ENCODE measurements around the gene FTO. TPM values are rescaled to one million over a fixed set of nuclear protein-coding genes. Genes with fewer than 3 reads are reported as not detected.

The FTO gene
- polyA plus RNA-seq, 1 donor from 2014 or later = 80.1 TPM

- TF ChIP-seq SMC3 (conservative IDR thresholded peaks at IDR 0.05; ENCODE audit: poor library complexity) = no peak
- no peak for TF ChIP-seq EP300 (conservative IDR thresholded peaks at IDR 0.05; ENCODE audit: poor library complexity, severe bottlenecking)
- TF ChIP-seq EZH2 (IDR thresholded peaks at IDR 0.05; ENCODE audit: borderline replicate concordance, insufficient read depth, low read length, poor library complexity, severe bottlenecking) = no peak
- no peak for TF ChIP-seq CTCF (IDR thresholded peaks at IDR 0.05; ENCODE audit: poor library complexity, severe bottlenecking)
- no peak for TF ChIP-seq MXI1 (conservative IDR thresholded peaks at IDR 0.05; ENCODE audit: poor library complexity, severe bottlenecking)
- TF ChIP-seq REST (IDR thresholded peaks at IDR 0.05; ENCODE audit: borderline replicate concordance) = no peak
- no peak for TF ChIP-seq TAF1 (IDR thresholded peaks at IDR 0.05; ENCODE audit: low read depth)
- TF ChIP-seq RAD21 (conservative IDR thresholded peaks at IDR 0.05) = no peak
- TF ChIP-seq POLR2AphosphoS5 (IDR thresholded peaks at IDR 0.05) = no peak
- Histone ChIP-seq H3K27ac (ENCODE audit: low read length) (no peak overlapping the region), H3K4me3 (ENCODE audit: low read length) (no peak overlapping the region), H3F3A (ENCODE audit: insufficient read depth, low read length, poor library complexity, severe bottlenecking) (no peaks in the 10 kb centered on the region), H2AFZ (ENCODE audit: low read depth, low read length) (no peak overlapping the region), H3K9me2 (ENCODE audit: insufficient read depth, low read length) (no peaks in the 10 kb centered on the region), H3K27me3 (ENCODE audit: insufficient read depth, low read depth, low read length) (no peaks in the 10 kb centered on the region), H3K9ac (ENCODE audit: low read length) (no peak overlapping the region), H3K36me3 (ENCODE audit: insufficient read depth, low read length) (no peaks in the 10 kb centered on the region), H3K4me2 (ENCODE audit: low read length) (no peak overlapping the region), H3K9me3 (ENCODE audit: low read length) (no peaks in the 10 kb centered on the region), H3K79me2 (replicated peaks; ENCODE audit: insufficient read depth, low read length) (no peaks in the 10 kb centered on the region), H4K20me1 (ENCODE audit: insufficient read depth) (no peaks in the 10 kb centered on the region)
These were observed 436.8 kb downstream of the FTO start for GRCh38 chr16:54140788-54141136.

- no peak for TF ChIP-seq POLR2AphosphoS5 (IDR thresholded peaks at IDR 0.05)
- TF ChIP-seq RAD21 (conservative IDR thresholded peaks at IDR 0.05) = no peak
- TF ChIP-seq SMC3 (conservative IDR thresholded peaks at IDR 0.05; ENCODE audit: poor library complexity) = no peak
- no peak for TF ChIP-seq CTCF (IDR thresholded peaks at IDR 0.05; ENCODE audit: poor library complexity, severe bottlenecking)
- TF ChIP-seq TAF1 (IDR thresholded peaks at IDR 0.05; ENCODE audit: low read depth) = no peak
- no peaks in the 10 kb centered on the region for H3K9me2 ChIP-seq (ENCODE audit: insufficient read depth, low read length)
- H2AFZ ChIP-seq (ENCODE audit: low read depth, low read length) = no peak overlapping the region
- H3K36me3 ChIP-seq (ENCODE audit: insufficient read depth, low read length) = no peaks in the 10 kb centered on the region
- no peak overlapping the region for H3K9ac ChIP-seq (ENCODE audit: low read length)
- no peaks in the 10 kb centered on the region for H3K9me3 ChIP-seq (ENCODE audit: low read length)
- H3K27me3 ChIP-seq (ENCODE audit: insufficient read depth, low read depth, low read length) = no peaks in the 10 kb centered on the region
- no peak overlapping the region for H3K27ac ChIP-seq (ENCODE audit: low read length)
- H3K79me2 ChIP-seq (replicated peaks; ENCODE audit: insufficient read depth, low read length) = no peaks in the 10 kb centered on the region
- H4K20me1 ChIP-seq (ENCODE audit: insufficient read depth) = no peaks in the 10 kb centered on the region
- H3K4me2 ChIP-seq (ENCODE audit: low read length) = no peak overlapping the region
- no peak overlapping the region for H3K4me3 ChIP-seq (ENCODE audit: low read length)
- no peaks in the 10 kb centered on the region for H3F3A ChIP-seq (ENCODE audit: insufficient read depth, low read length, poor library complexity, severe bottlenecking)
These were observed 438.8 kb downstream of the FTO start for GRCh38 chr16:54142787-54143186.

Measured in neural cell (in vitro differentiated cells).